HG02610 (cell line): Measurements from ENCODE around the gene MEGF11.

Source experiments
- ATAC-seq: cut with Tn5 transposase; IDR thresholded peaks from one replicate; pipeline ENCODE4 v1.9.1; 2021; ENCODE audit warnings: mild to moderate bottlenecking, moderate library complexity; ENCODE audit not compliant: unreplicated experiment

MEGF11 gene

GRCh38 chr15:66070220-66070934 lies 183.2 kb downstream of the MEGF11 start:
- ATAC-seq = no peak

DNA sequence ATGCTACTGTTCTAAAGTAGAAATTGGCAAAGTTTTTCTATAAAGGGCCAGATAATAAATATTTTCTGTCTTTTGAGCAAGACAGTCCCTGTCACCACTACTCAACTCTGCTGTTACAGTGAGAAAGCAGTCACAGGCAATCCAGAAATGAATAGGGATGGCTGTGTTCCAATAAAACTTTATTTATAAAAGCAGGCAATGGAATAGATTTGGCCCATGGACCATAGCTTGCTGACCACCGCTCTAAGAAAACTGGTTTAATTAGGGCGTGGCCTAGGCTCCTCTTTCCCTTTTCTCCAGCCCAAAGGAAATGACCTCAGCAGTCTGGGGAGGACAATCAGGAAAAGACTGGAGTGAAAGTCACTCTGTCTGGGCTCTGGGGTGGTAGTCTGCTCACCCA lies 183.8 kb downstream of the MEGF11 start:
- no peak for ATAC-seq

- ATAC-seq = no peak
These were observed 184.7 kb downstream of the MEGF11 start for GRCh38 chr15:66068801-66069200.

- ATAC-seq = no peak
These were observed 185.9 kb downstream of the MEGF11 start for GRCh38 chr15:66067687-66068086.

- no peak for ATAC-seq
These were observed 187.1 kb downstream of the MEGF11 start for GRCh38 chr15:66066481-66066880.

- ATAC-seq = no peak
These were observed 187.5 kb downstream of the MEGF11 start for GRCh38 chr15:66066005-66066404.

- no peak for ATAC-seq
These were observed 188.2 kb downstream of the MEGF11 start for GRCh38 chr15:66065325-66065724.

- no peak for ATAC-seq
These were observed 190.4 kb downstream of the MEGF11 start for GRCh38 chr15:66063147-66063546.

DNA sequence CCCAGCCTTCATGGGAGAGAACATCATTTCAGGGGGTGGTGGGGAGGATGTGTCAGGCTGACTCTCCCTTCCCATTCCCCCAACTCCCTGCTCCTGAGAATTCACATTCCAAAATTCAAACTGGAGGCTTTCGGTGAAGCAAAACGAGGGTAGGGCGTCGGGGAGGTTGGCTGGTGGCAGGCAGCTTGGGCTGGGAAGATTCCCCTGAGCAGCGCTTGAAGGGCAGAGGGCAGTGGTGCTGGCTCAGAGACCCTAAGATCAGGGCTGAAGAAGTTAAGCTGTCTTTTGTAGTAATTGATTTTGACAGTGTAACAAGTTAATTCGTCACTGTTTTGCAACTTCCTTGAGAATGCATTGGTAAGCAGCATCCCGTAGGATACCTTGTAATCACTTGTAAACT lies 196.5 kb downstream of the MEGF11 start:
- no peak for ATAC-seq

- no peak for ATAC-seq
These were observed 199.6 kb downstream of the MEGF11 start for GRCh38 chr15:66053991-66054390.

GRCh38 chr15:66051833-66052232 lies 201.7 kb downstream of the MEGF11 start:
- no peak for ATAC-seq

DNA sequence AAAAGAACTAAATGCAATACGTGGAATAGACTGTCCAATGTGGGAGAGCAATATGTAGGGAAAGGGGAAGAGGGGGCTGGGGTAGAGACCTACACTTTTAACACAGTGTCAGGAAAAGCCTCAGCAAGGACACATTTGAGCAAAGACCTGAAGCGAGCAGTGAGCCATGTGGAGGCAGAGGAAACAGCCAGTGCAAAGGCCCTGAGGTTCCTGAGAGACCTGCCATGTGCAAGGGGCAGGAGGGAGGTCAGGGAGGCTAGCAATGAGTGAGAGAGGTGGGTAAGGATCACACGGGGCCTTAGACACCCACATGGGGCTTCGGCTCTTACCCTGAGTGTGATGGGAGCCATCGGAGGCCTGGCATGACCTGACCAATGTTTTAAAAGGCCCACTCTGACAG lies 203.3 kb downstream of the MEGF11 start:
- no peak for ATAC-seq

DNA sequence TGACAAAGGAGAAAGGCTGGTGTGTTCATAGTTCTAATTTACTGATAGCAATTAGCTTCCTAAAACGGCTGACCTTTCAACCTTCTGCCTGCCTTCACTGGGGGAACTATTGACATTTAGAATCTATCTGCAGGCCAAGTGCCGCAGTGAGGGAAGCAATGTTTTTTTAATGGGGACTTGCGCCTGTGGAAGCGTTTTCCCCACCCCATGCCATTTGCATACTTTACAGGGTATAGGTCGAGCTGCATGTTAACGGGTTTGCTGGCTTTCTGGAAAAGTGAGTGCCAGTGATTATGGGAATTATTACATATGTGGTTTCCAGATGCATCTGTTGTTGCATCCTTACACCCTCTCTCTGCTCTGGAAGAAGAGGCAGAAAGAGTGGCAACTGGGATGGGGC lies 204.2 kb downstream of the MEGF11 start:
- ATAC-seq = no peak

DNA sequence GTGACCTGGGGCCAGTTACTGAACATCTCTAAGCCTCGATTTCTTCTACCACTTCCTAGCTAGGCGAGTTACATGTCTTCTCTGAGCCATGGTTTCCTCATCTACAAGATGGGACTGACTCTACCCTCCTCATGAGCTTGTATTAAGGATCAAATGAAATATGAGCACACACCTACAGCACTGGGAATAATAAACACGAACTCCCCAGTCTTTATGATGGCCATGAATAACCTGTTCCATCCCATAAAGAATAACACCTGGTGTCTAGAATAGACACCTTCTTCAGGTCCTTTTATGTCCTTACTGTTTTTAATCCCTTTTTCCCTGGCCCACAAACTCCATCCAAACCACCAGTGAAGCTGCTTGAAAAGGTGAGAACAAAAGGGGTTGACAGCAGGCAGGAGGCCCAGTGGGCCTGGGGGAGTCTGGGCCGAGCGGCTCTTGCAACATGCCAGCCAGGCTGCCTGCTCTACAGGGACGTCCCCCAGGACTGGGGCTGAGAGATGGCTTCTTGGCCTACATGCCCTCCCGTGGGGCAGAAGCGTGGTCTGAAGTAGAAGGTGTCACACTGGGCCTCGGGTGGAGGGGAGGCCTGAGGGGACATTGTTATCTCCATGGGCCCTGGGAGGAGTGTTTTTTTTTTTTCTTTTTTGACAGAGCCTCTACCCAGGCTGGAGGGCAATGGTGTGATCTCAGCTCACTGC lies 206.1 kb downstream of the MEGF11 start:
- ATAC-seq = no peak

GRCh38 chr15:66046751-66047150 lies 206.8 kb downstream of the MEGF11 start:
- ATAC-seq = no peak

DNA sequence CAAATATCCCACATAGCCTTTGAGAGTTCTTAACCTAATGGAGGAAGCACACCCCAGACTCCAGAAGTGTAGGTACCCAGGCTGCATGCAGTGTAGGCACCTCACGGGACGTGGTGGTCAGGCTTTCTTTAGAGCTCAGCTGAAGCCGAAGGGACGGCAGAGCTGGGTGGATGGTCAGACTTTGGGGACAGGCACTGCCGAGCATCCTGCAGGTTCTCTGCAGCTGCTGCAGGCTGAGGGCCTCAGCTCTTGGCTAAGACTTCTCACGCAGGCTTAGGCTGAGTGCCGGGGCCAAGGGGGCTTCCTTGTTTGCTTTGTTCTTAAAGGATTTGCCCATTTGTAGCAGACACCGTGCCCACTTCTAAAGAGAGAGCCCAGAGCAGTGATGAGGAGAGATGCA lies 207.2 kb downstream of the MEGF11 start:
- no peak for ATAC-seq

DNA sequence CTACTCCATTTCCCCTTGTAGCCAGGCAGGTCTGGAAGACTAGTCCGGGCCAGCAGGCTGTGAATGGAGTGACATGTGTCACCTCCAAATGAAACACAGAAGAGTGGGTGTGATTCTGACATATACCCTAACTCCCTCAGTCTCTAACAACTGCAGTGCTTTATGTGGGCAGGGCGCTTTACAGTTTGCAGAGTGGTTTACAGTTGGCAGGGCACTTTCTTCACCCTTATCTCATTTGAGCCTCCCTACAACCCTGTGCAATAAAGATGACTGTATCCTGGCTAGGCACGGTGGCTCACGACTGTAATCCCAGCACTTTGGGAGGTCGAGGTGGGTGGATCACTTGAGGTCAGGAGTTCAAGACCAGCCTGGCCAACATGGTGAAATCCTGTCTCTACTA lies 208.0 kb downstream of the MEGF11 start:
- ATAC-seq = no peak

- no peak for ATAC-seq
These were observed 208.7 kb downstream of the MEGF11 start for GRCh38 chr15:66044837-66045236.

DNA sequence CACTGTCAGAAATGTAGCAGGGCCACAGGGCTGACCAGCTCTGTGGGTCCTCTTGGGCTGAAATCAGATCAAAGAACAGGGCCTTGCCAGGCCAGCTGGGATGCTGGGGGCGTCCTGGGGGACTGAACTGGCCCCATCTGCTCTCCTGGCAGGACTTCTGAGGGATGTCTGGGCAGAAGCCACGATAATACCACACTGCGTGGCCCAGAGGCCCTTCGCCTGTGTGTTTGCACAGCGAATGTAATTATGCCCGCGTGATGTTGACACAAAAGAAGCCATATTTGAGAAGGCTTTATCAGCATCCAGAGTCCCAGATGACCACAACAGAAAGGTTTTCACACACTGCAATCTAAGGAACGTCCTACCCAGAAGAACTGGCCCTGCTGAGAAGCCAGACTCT lies 210.3 kb downstream of the MEGF11 start:
- no peak for ATAC-seq

DNA sequence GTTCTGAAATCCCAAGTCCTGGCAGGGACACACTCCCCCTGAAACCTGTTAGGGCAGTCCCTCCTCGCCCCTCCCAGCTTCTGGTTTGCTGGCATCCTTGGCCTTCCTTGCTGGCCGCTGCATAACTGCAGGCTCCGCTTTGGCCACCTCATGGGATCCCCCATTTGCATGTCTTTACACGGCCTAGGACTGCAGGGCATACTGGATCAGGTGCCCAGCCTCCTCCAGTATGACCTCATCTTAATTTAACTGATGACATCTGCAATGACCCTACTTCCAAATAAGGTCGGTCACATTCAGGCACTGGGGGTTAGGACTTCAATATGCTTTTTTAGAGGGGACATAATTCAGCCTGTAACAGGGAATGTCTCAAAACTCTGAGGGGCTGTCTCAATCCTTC lies 210.9 kb downstream of the MEGF11 start:
- no peak for ATAC-seq

GRCh38 chr15:66041276-66041675 lies 212.3 kb downstream of the MEGF11 start:
- no peak for ATAC-seq

- ATAC-seq = no peak
These were observed 213.2 kb downstream of the MEGF11 start for GRCh38 chr15:66040211-66040892.
